K562 (cell line): ENCODE data around the gene AKAP13. TPM values are rescaled to one million over a fixed set of nuclear protein-coding genes. Genes with fewer than 3 reads are reported as not detected.

ENCODE experiments used
- ATAC-seq: fragments of 200-7000 bp; cut with Tn5 transposase; 3 replicates; pipeline ENCODE4 v1.9.1; 2020; ENCODE audit warnings: moderate library complexity
- BruUV-seq: library from RNA; stranded (reverse); fragments of 400-500 nt; replicated peaks from 2 replicates; lab custom pipeline; 2021; lab: Mats Ljungman, UMichigan
- CTCF ChIA-PET: fragments of 300-600 bp; formaldehyde crosslinking; extraction: SDS; loops from one replicate; lab custom pipeline; 2021; ENCODE audit warnings: low intra/inter-chr PET ratio; lab: Yijun Ruan, JAX
- POLR2A ChIA-PET: fragments of 300-600, 350-650 bp; sonication (Branson Sonifier 250); formaldehyde crosslinking; extraction: SDS; loops from one replicate; lab custom pipeline; 2021; ENCODE audit warnings: antibody characterized with exemption, inconsistent platforms; lab: Yijun Ruan, JAX
- DNase-seq, 4 experiments: peaks; one replicate each; pipeline versions ENCODE4 v3.0.0 to v3.0.0-alpha.2; 2011 to 2018; ENCODE audit warnings: low spot score in 3 of 4, mixed read lengths in 3 of 4; ENCODE audit errors: extremely low read depth in 1 of 4
- FAIRE-seq: peaks from 2 replicates; lab custom pipeline; 2011; peaks lifted over from hg19 to GRCh38; lab: Jason Lieb, UNC
- H2AFZ ChIP-seq: 2 replicates; pipeline ENCODE4 v1.6.0; 2011; ENCODE audit warnings: low read depth, low read length, control low read depth, inconsistent platforms
- H3K27ac ChIP-seq: fragments of 200-600 bp; 3 replicates; pipeline ENCODE4 v1.8.0; 2011; ENCODE audit warnings: low read depth, mild to moderate bottlenecking, control low read depth, inconsistent platforms, low read length, moderate library complexity, mixed read lengths; ENCODE audit errors: extremely low read depth
- H3K27me3 ChIP-seq, 2 experiments: fragments of 300-600 bp in 1 of 2; 2 replicates in 1 of 2; 3 replicates in 1 of 2; pipeline versions ENCODE4 v1.6.0 to v1.8.0; 2011; ENCODE audit warnings: inconsistent platforms in 2 of 2, low read length in 2 of 2, mild to moderate bottlenecking in 1 of 2, mixed read lengths in 1 of 2, moderate library complexity in 1 of 2; ENCODE audit not compliant: control insufficient read depth in 2 of 2, insufficient read depth in 2 of 2
- H3K36me3 ChIP-seq: fragments of 300-600 bp; 3 replicates; pipeline ENCODE4 v1.8.0; 2011; ENCODE audit warnings: mild to moderate bottlenecking, low read length, inconsistent platforms; ENCODE audit not compliant: control insufficient read depth, insufficient read depth
- H3K4me1 ChIP-seq, 2 experiments: fragments of 200-600 bp in 1 of 2; replicated peaks in 1 of 2; 2 replicates in 1 of 2; 3 replicates in 1 of 2; pipeline versions ENCODE4 v1.5.1 to v1.8.0; 2011; ENCODE audit warnings: inconsistent platforms in 2 of 2, low read length in 2 of 2, mild to moderate bottlenecking in 1 of 2, mixed read lengths in 1 of 2, moderate library complexity in 1 of 2; ENCODE audit not compliant: control insufficient read depth in 2 of 2, insufficient read depth in 2 of 2
- H3K4me2 ChIP-seq: 2 replicates; pipeline ENCODE4 v1.6.1; 2011; ENCODE audit warnings: low read length, control low read depth, inconsistent platforms, mixed read lengths; ENCODE audit not compliant: insufficient read depth
- H3K4me3 ChIP-seq: fragments of 200-600 bp; sonication (generic), shearing (Covaris generic); 2 replicates; pipeline ENCODE4 v1.5.1; 2016; ENCODE audit warnings: control low read depth, inconsistent platforms
- H3K79me2 ChIP-seq: fragments of 200-600 bp; 3 replicates; pipeline ENCODE4 v1.8.0; 2011; ENCODE audit warnings: low read length, inconsistent platforms; ENCODE audit not compliant: control insufficient read depth, insufficient read depth
- H3K9ac ChIP-seq, 2 experiments: 2 replicates each; pipeline versions ENCODE4 v1.6.0 to v1.6.1; 2011; ENCODE audit warnings: low read depth in 2 of 2, low read length in 2 of 2, control low read depth in 1 of 2, inconsistent platforms in 1 of 2, mild to moderate bottlenecking in 1 of 2, mixed read lengths in 1 of 2; ENCODE audit not compliant: insufficient read depth in 1 of 2
- H3K9me1 ChIP-seq: one replicate; pipeline ENCODE4 v1.6.0; 2011; ENCODE audit warnings: inconsistent platforms, mild to moderate bottlenecking, low read length, moderate library complexity; ENCODE audit not compliant: control insufficient read depth, insufficient read depth
- H3K9me3 ChIP-seq: replicated peaks from 2 replicates; pipeline ENCODE4 v1.5.1; 2011; ENCODE audit warnings: low read depth, low read length, inconsistent platforms; ENCODE audit not compliant: control insufficient read depth, insufficient read depth
- H4K20me1 ChIP-seq: replicated peaks from 2 replicates; pipeline ENCODE4 v1.6.1; 2011; ENCODE audit warnings: low read length, inconsistent platforms, mixed read lengths; ENCODE audit not compliant: control insufficient read depth, insufficient read depth
- ADNP ChIP-seq: fragments of 200-800 bp; sonication (Bioruptor generic); IDR thresholded peaks from 2 replicates; pipeline ENCODE4 v1.6.1; 2016; ENCODE audit warnings: missing genetic modification characterization, missing compliant biosample characterization
- CBFA2T3 ChIP-seq: fragments of 450-650 bp; IDR thresholded peaks from 2 replicates; pipeline ENCODE4 v1.6.1; 2017
- FOXJ3 ChIP-seq: sonication (generic); formaldehyde crosslinking; IDR thresholded peaks from 2 replicates; pipeline ENCODE4 v1.4.0; 2020; ENCODE audit warnings: mild to moderate bottlenecking, missing genetic modification reagents
- GATAD2B ChIP-seq: fragments of 450-650 bp; IDR thresholded peaks from 2 replicates; pipeline ENCODE4 v1.6.1; 2017; ENCODE audit warnings: mild to moderate bottlenecking, borderline replicate concordance
- KDM4B ChIP-seq, 2 experiments: fragments of 450-650 bp in 1 of 2; sonication (generic) in 1 of 2; IDR thresholded peaks; 2 replicates each; pipeline ENCODE4 v1.6.1; 2016 to 2017; ENCODE audit warnings: borderline replicate concordance in 2 of 2, antibody characterized with exemption in 1 of 2, low read depth in 1 of 2, mild to moderate bottlenecking in 1 of 2
- MYNN ChIP-seq, 2 experiments: sonication (generic); formaldehyde crosslinking in 1 of 2; IDR thresholded peaks; 2 replicates each; pipeline versions ENCODE4 v1.5.0 to v1.6.1; 2016 to 2020; ENCODE audit warnings: antibody characterized with exemption in 1 of 2, missing genetic modification reagents in 1 of 2
- RREB1 ChIP-seq: fragments of 250-450 bp; sonication (Bioruptor Pico); IDR thresholded peaks from 2 replicates; pipeline ENCODE4 v1.4.0; 2020
- TFE3 ChIP-seq: fragments of 450-650 bp; formaldehyde crosslinking; IDR thresholded peaks from 2 replicates; pipeline ENCODE4 v1.4.0; 2020; ENCODE audit warnings: mild to moderate bottlenecking, mixed read lengths
- WGBS: fragments of 100-300 bp; shearing (Covaris generic); methylation state at CpG from one replicate; pipeline ENCODE4 v1.1.6; 2016; ENCODE audit warnings: low coverage, mixed read lengths; ENCODE audit not compliant: insufficient coverage; ENCODE audit errors: missing lambda C conversion rate; 5-methylcytosine and 5-hydroxymethylcytosine counted together
- in situ Hi-C: fragments of 300-500 bp; cut with MboI; formaldehyde crosslinking; loops from 4 replicates; pipeline ENCODE4 v1.15.0; 2018; ENCODE audit warnings: inconsistent platforms, mixed read lengths
- intact Hi-C: fragments of 100-400 bp; cut with micrococcal nuclease; formaldehyde crosslinking; loops from 2 replicates; pipeline ENCODE4 v1.14.2; 2022
- polyA plus RNA-seq, 8 experiments: library from polyadenylated mRNA; depleted of rRNA in 4 of 8; stranded (reverse) in 5 of 8; unstranded in 3 of 8; fragments of >200 nt; fragmentation: Nextera tagmentation in 2 of 8; fragmentation: Illumina TruSeq in 1 of 8; extraction: Ambion mirVana in 2 of 8; extraction: Trizol in 1 of 8; gene quantifications; 2 replicates each; pipeline versions ENCODE4 v1.2.1 to v1.2.3, GENCODE V29; 2011 to 2014; ENCODE audit warnings: inconsistent platforms in 1 of 8, missing spikeins in 1 of 8
- total RNA-seq, 7 experiments: library from RNA; depleted of rRNA in 6 of 7; stranded (reverse); fragments of >200 nt in 6 of 7; fragmentation: Illumina TruSeq in 2 of 7; extraction: Trizol in 2 of 7; gene quantifications; 2 replicates each; pipeline versions ENCODE4 v1.2.1 to v1.2.3, GENCODE V29; 2011 to 2021; ENCODE audit warnings: low replicate concordance in 1 of 7

The AKAP13 gene
- total and polyA plus RNA-seq, 9 of the 15 experiments (the other 6 are each of a cell fraction or from before 2014, with no cell fraction given) = 0.03 to 1.7 (median 0.42) TPM

DNA sequence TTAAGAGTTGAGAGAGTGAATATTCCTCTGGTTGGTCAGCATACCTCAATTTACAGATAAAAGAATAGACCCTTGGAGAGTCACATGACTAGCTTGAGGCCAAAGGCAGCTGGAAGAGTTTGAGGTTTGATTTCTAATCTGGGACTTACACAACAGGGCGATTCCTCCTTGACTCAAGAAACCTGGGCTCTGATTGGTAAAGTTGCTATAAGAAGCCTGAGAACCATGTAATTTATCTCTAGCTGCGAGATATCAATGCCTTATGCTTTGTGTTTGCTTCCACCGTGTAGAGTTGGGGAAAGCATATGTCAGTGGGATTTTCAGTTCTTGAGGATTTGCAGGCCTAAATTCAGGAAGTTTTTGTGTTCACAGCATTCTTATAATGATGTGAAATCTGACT is 208.3 kb downstream of the AKAP13 start:
- H3K4me2 ChIP-seq = no peak overlapping the region
- H2AFZ ChIP-seq = no peak overlapping the region
- no peak overlapping the region for H3K4me3 ChIP-seq
- ChIA-PET POLR2A (no interaction called here), CTCF (no interaction called here)
- ATAC-seq (no peak), FAIRE-seq (no peak), DNase-seq (no peak)
- H4K20me1 ChIP-seq = no peaks in the 10 kb centered on the region
- 0% methylated on average over 3 of the region's 3 CpGs for WGBS
- no peaks in the 10 kb centered on the region for H3K4me1 ChIP-seq
- no peaks in the 10 kb centered on the region for H3K36me3 ChIP-seq
- in situ Hi-C loops (no loop called here), intact Hi-C loops (no loop called here)
- H3K9me1 ChIP-seq = no peaks in the 10 kb centered on the region
- no peak overlapping the region for H3K9ac ChIP-seq
- BruUV-seq = no TSS peak
- TF ChIP-seq TFE3 (CRISPR knock-in tag) (peak; percentile 85), ADNP (tag) (no peak)
- H3K79me2 ChIP-seq = no peaks in the 10 kb centered on the region
- H3K9me3 ChIP-seq = no peaks in the 10 kb centered on the region
- H3K27me3 ChIP-seq = no peaks in the 10 kb centered on the region
- H3K27ac ChIP-seq = no peak overlapping the region

- ChIA-PET POLR2A (interaction anchor here (0.7 kb wide), 1 partner anchor 19 kb away, joined by 3 read pairs; no protein-coding TSS in a partner anchor), CTCF (no interaction called here)
- no TSS peak for BruUV-seq
- H3K9ac ChIP-seq = no peak overlapping the region
- 3% methylated on average over 2 of the region's 2 CpGs for WGBS
- no peak overlapping the region for H3K27ac ChIP-seq
- DNase-seq = no peak
- no peak overlapping the region for H2AFZ ChIP-seq
- no peaks in the 10 kb centered on the region for H4K20me1 ChIP-seq
- no peaks in the 10 kb centered on the region for H3K79me2 ChIP-seq
- intact Hi-C loops = no loop called here
- H3K4me2 ChIP-seq = no peak overlapping the region
- no peaks in the 10 kb centered on the region for H3K4me1 ChIP-seq
- H3K4me3 ChIP-seq = no peak overlapping the region
- no peaks in the 10 kb centered on the region for H3K9me3 ChIP-seq
- FAIRE-seq = no peak
- in situ Hi-C loops = no loop called here
- no peaks in the 10 kb centered on the region for H3K9me1 ChIP-seq
- ATAC-seq = no peak
- no peaks in the 10 kb centered on the region for H3K27me3 ChIP-seq
- no peaks in the 10 kb centered on the region for H3K36me3 ChIP-seq
- no peak for TF ChIP-seq GATAD2B
- TF ChIP-seq RREB1 = no peak
- TF ChIP-seq KDM4B (IDR thresholded peaks at IDR 0.05; ENCODE audit: borderline replicate concordance in 2 of 2, low read depth in 1 of 2) = no peak
- TF ChIP-seq MYNN (IDR thresholded peaks at IDR 0.05) = no peak
- no peak for TF ChIP-seq MYNN (CRISPR knock-in tag; IDR thresholded peaks at IDR 0.05)
- no peak for TF ChIP-seq CBFA2T3
- TF ChIP-seq FOXJ3 (CRISPR knock-in tag) = no peak
These were observed 209.4 kb downstream of the AKAP13 start for GRCh38 chr15:85589851-85590250.
